OCI-LY3 (cell line): ENCODE measurements around the gene PHF20.

Source experiments
- H2AFZ ChIP-seq: fragments of 200-600, 300-600 bp; shearing (Covaris generic); 2 replicates; pipeline ENCODE4 v1.6.0; 2014; ENCODE audit warnings: antibody characterized with exemption, low read depth, low read length
- H3K27ac ChIP-seq: fragments of 200-600, 300-600 bp; sonication (generic); 2 replicates; pipeline ENCODE4 v1.5.1; 2014; ENCODE audit warnings: mild to moderate bottlenecking, low read length, moderate library complexity, mixed read lengths
- H3K27me3 ChIP-seq: fragments of 200-600, 300-600 bp; sonication (generic); 2 replicates; pipeline ENCODE4 v1.6.1; 2014; ENCODE audit warnings: low read depth, low read length, mixed read lengths
- H3K36me3 ChIP-seq: fragments of 200-600, 300-600 bp; sonication (generic); replicated peaks from 2 replicates; pipeline ENCODE3; 2014; ENCODE audit warnings: low read depth, low read length, mixed read lengths
- H3K4me1 ChIP-seq: fragments of 300-600, 200-600 bp; sonication (generic); 2 replicates; pipeline ENCODE4 v1.6.1; 2014; ENCODE audit warnings: low read length, mixed read lengths
- H3K4me2 ChIP-seq: fragments of 200-600, 300-600 bp; sonication (generic); 2 replicates; pipeline ENCODE4 v1.6.1; 2014; ENCODE audit warnings: low read length, mixed read lengths
- H3K4me3 ChIP-seq: fragments of 300-600, 200-600 bp; sonication (generic); 2 replicates; pipeline ENCODE4 v1.5.1; 2014; ENCODE audit warnings: antibody characterized with exemption, mild to moderate bottlenecking, low read length, moderate library complexity
- H3K79me2 ChIP-seq: fragments of 300-600, 200-600 bp; shearing (Covaris generic); 2 replicates; pipeline ENCODE4 v1.6.1; 2014; ENCODE audit warnings: mild to moderate bottlenecking, low read length, mixed read lengths
- H3K9ac ChIP-seq: fragments of 300-600, 200-600 bp; shearing (Covaris generic); 2 replicates; pipeline ENCODE4 v1.6.0; 2014; ENCODE audit warnings: mild to moderate bottlenecking, low read length, moderate library complexity
- H3K9me3 ChIP-seq: fragments of 200-600, 300-600 bp; shearing (Covaris generic); 2 replicates; pipeline ENCODE4 v1.6.1; 2014; ENCODE audit warnings: low read length, mixed read lengths; ENCODE audit not compliant: insufficient read depth
- H4K20me1 ChIP-seq: fragments of 200-600, 300-600 bp; sonication (generic); 2 replicates; pipeline ENCODE4 v1.6.1; 2016; ENCODE audit warnings: low read length, mixed read lengths; ENCODE audit not compliant: insufficient read depth
- EZH2phosphoT487 ChIP-seq: fragments of 200-600 bp; shearing (Covaris generic); IDR thresholded peaks from 2 replicates; pipeline ENCODE4 v1.6.1; 2018; ENCODE audit warnings: antibody characterized with exemption, mixed run types, low read depth
- TF ChIP-seq, protein P1 (sequence below): fragments of 200-600, 300-600 bp; sonication (generic); IDR thresholded peaks from 2 replicates; pipeline ENCODE4 v1.5.1; 2014; ENCODE audit warnings: antibody characterized with exemption, low read length, low read depth

PHF20 gene

GRCh38 chr20:35831029-35831428 is 59.2 kb downstream of the PHF20 start:
- H4K20me1 ChIP-seq, result 0 out of 2 replicates have a peak, but pooled peaks cover 5% of the 10 kb centered on the region
- TF ChIP-seq EZH2phosphoT487, result no peak
- TF ChIP-seq, protein P1, sequence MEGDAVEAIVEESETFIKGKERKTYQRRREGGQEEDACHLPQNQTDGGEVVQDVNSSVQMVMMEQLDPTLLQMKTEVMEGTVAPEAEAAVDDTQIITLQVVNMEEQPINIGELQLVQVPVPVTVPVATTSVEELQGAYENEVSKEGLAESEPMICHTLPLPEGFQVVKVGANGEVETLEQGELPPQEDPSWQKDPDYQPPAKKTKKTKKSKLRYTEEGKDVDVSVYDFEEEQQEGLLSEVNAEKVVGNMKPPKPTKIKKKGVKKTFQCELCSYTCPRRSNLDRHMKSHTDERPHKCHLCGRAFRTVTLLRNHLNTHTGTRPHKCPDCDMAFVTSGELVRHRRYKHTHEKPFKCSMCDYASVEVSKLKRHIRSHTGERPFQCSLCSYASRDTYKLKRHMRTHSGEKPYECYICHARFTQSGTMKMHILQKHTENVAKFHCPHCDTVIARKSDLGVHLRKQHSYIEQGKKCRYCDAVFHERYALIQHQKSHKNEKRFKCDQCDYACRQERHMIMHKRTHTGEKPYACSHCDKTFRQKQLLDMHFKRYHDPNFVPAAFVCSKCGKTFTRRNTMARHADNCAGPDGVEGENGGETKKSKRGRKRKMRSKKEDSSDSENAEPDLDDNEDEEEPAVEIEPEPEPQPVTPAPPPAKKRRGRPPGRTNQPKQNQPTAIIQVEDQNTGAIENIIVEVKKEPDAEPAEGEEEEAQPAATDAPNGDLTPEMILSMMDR, result no peak
- no peak overlapping the region for H2AFZ ChIP-seq
- H3K4me3 ChIP-seq, result no peak overlapping the region
- H3K4me1 ChIP-seq, result no peaks in the 10 kb centered on the region
- H3K4me2 ChIP-seq, result no peak overlapping the region
- no peak overlapping the region for H3K9ac ChIP-seq
- no peak overlapping the region for H3K27ac ChIP-seq
- no peaks in the 10 kb centered on the region for H3K27me3 ChIP-seq
- H3K9me3 ChIP-seq, result no peaks in the 10 kb centered on the region
- peaks cover 15% of the 10 kb centered on the region for H3K36me3 ChIP-seq
- no peaks in the 10 kb centered on the region; the same call in 1 of the 2 replicates for H3K79me2 ChIP-seq

DNA sequence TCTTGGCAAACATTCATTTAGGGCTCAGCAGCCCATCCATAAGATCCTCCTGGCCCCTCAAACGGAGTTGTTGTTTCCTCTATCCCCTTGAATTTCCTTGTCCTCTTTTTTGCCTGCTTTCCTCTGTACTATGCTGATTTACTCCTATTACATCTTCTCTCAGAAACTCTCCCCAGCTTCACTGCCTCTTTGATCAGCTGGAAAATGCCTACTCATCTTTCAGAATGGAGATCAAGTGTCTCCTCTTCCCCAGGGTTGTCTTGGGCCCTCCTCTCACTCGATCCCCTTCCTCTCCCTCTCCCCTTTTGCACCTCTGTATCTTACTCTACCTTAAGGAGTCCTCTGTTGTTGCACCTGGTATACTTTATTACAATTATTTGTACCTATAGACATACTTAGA is 60.2 kb downstream of the PHF20 start:
- Histone ChIP-seq H3K9me3 (no peaks in the 10 kb centered on the region), H3K27me3 (no peaks in the 10 kb centered on the region), H3K27ac (no peak overlapping the region), H4K20me1 (0 out of 2 replicates have a peak, but pooled peaks cover 5% of the 10 kb centered on the region), H3K4me2 (no peak overlapping the region), H3K4me3 (no peak overlapping the region), H2AFZ (no peak overlapping the region), H3K4me1 (no peaks in the 10 kb centered on the region), H3K79me2 (no peaks in the 10 kb centered on the region; the same call in 1 of the 2 replicates), H3K36me3 (peaks cover 15% of the 10 kb centered on the region), H3K9ac (no peak overlapping the region)
- TF ChIP-seq EZH2phosphoT487, result no peak
- TF ChIP-seq, protein P1, result no peak

GRCh38 chr20:35833241-35833640 is 61.4 kb downstream of the PHF20 start:
- H3K9me3 ChIP-seq, result no peaks in the 10 kb centered on the region
- no peaks in the 10 kb centered on the region; the same call in 1 of the 2 replicates for H3K79me2 ChIP-seq
- no peak overlapping the region for H3K27ac ChIP-seq
- no peaks in the 10 kb centered on the region for H3K4me1 ChIP-seq
- H3K4me3 ChIP-seq, result no peak overlapping the region
- TF ChIP-seq, protein P1, result no peak
- no peak for TF ChIP-seq EZH2phosphoT487
- H4K20me1 ChIP-seq, result 0 out of 2 replicates have a peak, but pooled peaks cover 10% of the 10 kb centered on the region
- H3K36me3 ChIP-seq, result peaks cover 12% of the 10 kb centered on the region
- H3K27me3 ChIP-seq, result no peaks in the 10 kb centered on the region
- no peak overlapping the region for H3K9ac ChIP-seq
- no peak overlapping the region for H2AFZ ChIP-seq
- H3K4me2 ChIP-seq, result no peak overlapping the region

DNA sequence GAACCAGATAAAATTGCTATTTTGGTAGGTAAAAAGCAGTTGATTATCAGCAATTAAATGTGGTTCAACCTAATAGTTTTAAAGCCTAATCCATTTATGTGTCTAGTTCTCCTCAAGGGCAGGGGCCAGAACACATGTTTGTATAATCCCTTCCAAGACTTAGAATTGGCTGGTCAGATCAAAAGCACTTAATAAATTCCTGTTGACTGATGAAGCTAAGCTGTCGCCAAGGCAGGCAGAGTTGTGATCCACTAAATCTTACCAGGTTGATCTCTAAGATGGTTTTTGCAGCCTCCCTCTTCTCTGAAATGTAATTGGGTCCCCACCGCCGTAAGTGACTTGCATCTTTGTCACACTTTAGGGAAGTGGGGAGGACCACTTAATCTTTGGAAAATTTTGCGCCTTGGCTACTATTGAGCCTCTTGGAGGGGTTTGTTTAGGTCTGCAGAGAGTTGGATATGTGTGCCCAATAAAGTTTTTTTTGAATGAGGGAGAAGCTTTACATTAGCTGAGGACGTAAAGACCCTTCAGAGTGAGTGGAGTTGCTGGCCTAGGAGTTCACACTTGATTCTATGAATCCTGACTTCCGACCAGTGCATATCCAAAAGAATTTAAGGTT is 65.9 kb downstream of the PHF20 start:
- TF ChIP-seq, protein P1, result no peak
- no peak for TF ChIP-seq EZH2phosphoT487
- Histone ChIP-seq H3K79me2 (no peaks in the 10 kb centered on the region), H3K4me2 (no peak overlapping the region), H3K36me3 (peaks cover 11% of the 10 kb centered on the region), H3K4me3 (no peak overlapping the region), H3K27me3 (no peaks in the 10 kb centered on the region), H2AFZ (no peak overlapping the region), H3K9ac (no peak overlapping the region), H3K4me1 (no peaks in the 10 kb centered on the region), H3K9me3 (0 out of 2 replicates have a peak, but pooled peaks cover 4% of the 10 kb centered on the region), H3K27ac (no peak overlapping the region), H4K20me1 (0 out of 2 replicates have a peak, but pooled peaks cover 9% of the 10 kb centered on the region)
